CD4-positive, alpha-beta memory T cell (primary cell): ENCODE data around the gene TARDBP. TPM values are rescaled to one million over a fixed set of nuclear protein-coding genes. Genes with fewer than 3 reads are reported as not detected.
"Not testable (repeated sequence)": the region's sequence is repeated elsewhere in the genome, so short reads cannot be mapped to it uniquely, and the experiment has no call there.

Experiments
- CTCF ChIA-PET: fragments of 350-600 bp; sonication (Branson Sonifier 250); formaldehyde crosslinking; loops from one replicate; lab custom pipeline; 2021; ENCODE audit warnings: inconsistent platforms; ENCODE audit not compliant: partially characterized antibody; lab: Charles Lee
- POLR2A ChIA-PET: fragments of 350-600 bp; sonication (Branson Sonifier 250); formaldehyde crosslinking; loops from one replicate; lab custom pipeline; 2021; ENCODE audit not compliant: partially characterized antibody; lab: Charles Lee
- DNase-seq, 5 donors: peaks; one replicate each; pipeline versions ENCODE4 v3.0.0 to v3.0.0-alpha.2; 2020 to 2022; ENCODE audit warnings: mixed read lengths in 1 of 5
- H3K27ac ChIP-seq: one replicate; pipeline ENCODE4 v1.7.0; 2013; ENCODE audit warnings: low read depth, low read length
- H3K27me3 ChIP-seq: 2 replicates; pipeline ENCODE4 v1.7.0; 2013; ENCODE audit warnings: mild to moderate bottlenecking, low read length, moderate library complexity; ENCODE audit not compliant: insufficient read depth
- H3K36me3 ChIP-seq: 2 replicates; pipeline ENCODE4 v1.7.0; 2013; ENCODE audit warnings: mild to moderate bottlenecking, low read length, moderate library complexity; ENCODE audit not compliant: insufficient read depth
- H3K4me1 ChIP-seq: 2 replicates; pipeline ENCODE4 v1.7.0; 2013; ENCODE audit warnings: mild to moderate bottlenecking, low read length, moderate library complexity; ENCODE audit not compliant: insufficient read depth
- H3K4me3 ChIP-seq, 2 donors: one replicate each; pipeline ENCODE4 v1.7.0; 2013; ENCODE audit warnings: low read length in 2 of 2, mild to moderate bottlenecking in 1 of 2
- H3K9me3 ChIP-seq, 2 donors: one replicate each; pipeline ENCODE4 v1.7.0; 2013; ENCODE audit warnings: low read length in 2 of 2, control low read depth in 1 of 2; ENCODE audit not compliant: control insufficient read depth in 1 of 2
- H3K27ac Mint-ChIP-seq, 7 donors: one replicate each; pipeline ENCODE4 v1.8.0; 2020 to 2021; ENCODE audit warnings: mixed read lengths in 7 of 7, mild to moderate bottlenecking in 6 of 7, inconsistent platforms in 3 of 7, moderate library complexity in 3 of 7
- H3K27me3 Mint-ChIP-seq, 2 donors: one replicate each; pipeline ENCODE4 v1.8.0; 2020 to 2021; ENCODE audit warnings: mixed read lengths in 2 of 2
- H3K36me3 Mint-ChIP-seq, 2 donors: one replicate each; pipeline ENCODE4 v1.8.0; 2020 to 2021; ENCODE audit warnings: mixed read lengths in 2 of 2, inconsistent platforms in 1 of 2, mild to moderate bottlenecking in 1 of 2
- H3K4me1 Mint-ChIP-seq, 4 donors: one replicate each; pipeline ENCODE4 v1.8.0; 2020 to 2021; ENCODE audit warnings: mixed read lengths in 4 of 4, mild to moderate bottlenecking in 1 of 4
- H3K4me3 Mint-ChIP-seq, 8 donors: one replicate each; pipeline ENCODE4 v1.8.0; 2020 to 2021; ENCODE audit warnings: mixed read lengths in 8 of 8, mild to moderate bottlenecking in 7 of 8, moderate library complexity in 6 of 8, inconsistent platforms in 3 of 8
- H3K9me3 Mint-ChIP-seq, 8 donors: one replicate each; pipeline ENCODE4 v1.8.0; 2020 to 2021; ENCODE audit warnings: mixed read lengths in 8 of 8, mild to moderate bottlenecking in 5 of 8, inconsistent platforms in 3 of 8, moderate library complexity in 1 of 8
- intact Hi-C: fragments of 100-400 bp; cut with micrococcal nuclease; formaldehyde crosslinking; loops from one replicate; pipeline ENCODE4 v1.15.1; 2023
- polyA plus RNA-seq, 2 donors: library from polyadenylated mRNA; unstranded; fragments of 300-500 nt; fragmentation: Illumina TruSeq; gene quantifications; one replicate each; pipeline ENCODE4 v1.2.3, GENCODE V29; 2021
- total RNA-seq, 2 experiments: library from RNA; stranded (reverse); gene quantifications; one replicate each; pipeline ENCODE4 v1.2.3, GENCODE V29; 2021

TARDBP gene
- total and polyA plus RNA-seq, 4 experiments from 2014 or later = 54.0 to 195 (median 147) TPM

DNA sequence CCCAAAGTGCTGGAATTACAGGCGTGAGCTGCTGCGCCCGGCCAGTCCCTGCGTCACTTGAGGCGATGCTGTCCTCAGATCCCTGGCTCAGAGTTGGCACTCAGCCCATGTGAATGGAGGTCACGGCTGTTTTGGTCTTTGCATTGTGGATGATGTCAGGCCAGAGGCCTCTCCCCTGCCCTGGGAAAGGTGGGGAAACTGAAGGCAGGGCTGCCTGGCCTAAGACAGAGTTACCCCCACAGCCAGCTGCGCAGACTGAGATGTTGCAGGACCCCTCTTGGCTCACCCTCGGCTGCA is 33.8 kb downstream of the TARDBP start:
- H3K4me1 ChIP-seq = no peaks in the 10 kb centered on the region
- no peak overlapping the region for H3K4me3 ChIP-seq
- ChIA-PET POLR2A (interaction anchor here (1.1 kb wide), 1 partner anchor 9 kb away, joined by 3 read pairs; no protein-coding TSS in a partner anchor), CTCF (interaction anchor here (3.8 kb wide), 1 partner anchor 9 kb away, joined by 17 read pairs; no protein-coding TSS in a partner anchor)
- intact Hi-C loops = no loop called here
- Mint-ChIP-seq H3K27me3 (no peaks in the 10 kb centered on the region), H3K36me3 (no peaks in the 10 kb centered on the region), H3K27ac (no peak overlapping the region), H3K4me3 (no peak overlapping the region), H3K9me3 (no peaks in the 10 kb centered on the region), H3K4me1 (peaks cover 0 to under 1% (median 0%) of the 10 kb centered on the region in 4 donors)
- no peak for DNase-seq
- no peak overlapping the region for H3K27ac ChIP-seq
- H3K27me3 ChIP-seq = no peaks in the 10 kb centered on the region
- no peaks in the 10 kb centered on the region for H3K36me3 ChIP-seq
- no peaks in the 10 kb centered on the region for H3K9me3 ChIP-seq

DNA sequence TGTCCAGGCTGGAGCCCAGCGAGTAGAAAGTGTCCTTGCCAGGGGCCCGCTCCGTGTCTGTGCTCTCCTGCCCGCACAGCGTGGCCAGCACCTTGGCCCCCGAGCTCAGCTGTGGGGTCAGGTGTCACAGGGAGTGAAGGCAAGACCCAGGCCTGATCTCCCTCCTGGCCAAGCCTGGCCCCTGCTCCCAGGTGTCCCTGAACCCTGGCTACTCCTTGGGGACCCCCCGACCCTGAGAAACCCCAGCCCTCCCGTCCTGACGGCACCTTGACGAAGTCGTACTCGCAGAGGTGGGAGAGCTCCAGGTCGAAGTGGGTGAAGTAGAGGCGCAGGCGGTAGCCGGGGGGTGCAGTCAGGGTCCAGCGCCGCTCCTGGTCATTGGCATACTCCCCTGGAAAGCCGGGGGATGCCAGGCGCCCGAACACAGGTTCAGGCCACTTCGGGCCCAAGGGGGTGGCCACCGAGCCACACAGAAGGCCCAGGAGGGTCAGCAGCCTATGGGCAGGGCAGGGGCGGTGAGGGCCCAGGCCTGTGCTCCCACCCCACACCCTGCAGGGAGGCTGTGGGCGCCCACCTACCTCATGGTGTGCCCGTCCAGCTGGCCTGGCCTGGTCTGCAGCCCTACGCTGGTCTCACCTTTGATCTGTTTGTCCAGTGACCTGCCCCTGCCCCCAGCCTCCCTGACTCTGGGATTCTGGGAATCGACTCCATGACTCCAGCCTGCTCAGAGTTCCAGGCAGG is 34.3 kb downstream of the TARDBP start, which contains the start of gene MASP2:
TSS of gene MASP2 (minus strand) at position 615 of the 741 bp plus-strand sequence. CDS start at position 583, 32 bp downstream.
- H3K4me1 ChIP-seq = no peaks in the 10 kb centered on the region
- no peaks in the 10 kb centered on the region for H3K27me3 Mint-ChIP-seq
- H3K27ac Mint-ChIP-seq = no peak within 1 kb of the TSS
- H3K4me3 ChIP-seq = no peak within 1 kb of the TSS
- H3K27ac ChIP-seq = no peak within 1 kb of the TSS
- ChIA-PET POLR2A (interaction anchor here (1.1 kb wide), 1 partner anchor 9 kb away, joined by 3 read pairs; no protein-coding TSS in a partner anchor), CTCF (interaction anchor here (3.8 kb wide), 1 partner anchor 9 kb away, joined by 17 read pairs; no protein-coding TSS in a partner anchor)
- no peak for DNase-seq
- H3K9me3 Mint-ChIP-seq = no peaks in the 10 kb centered on the region
- peaks cover 0 to 4% (median under 1%) of the 10 kb centered on the region in 4 donors for H3K4me1 Mint-ChIP-seq
- no peaks in the 10 kb centered on the region for H3K36me3 ChIP-seq
- intact Hi-C loops = no loop called here
- H3K4me3 Mint-ChIP-seq = no peak within 1 kb of the TSS
- no peaks in the 10 kb centered on the region for H3K36me3 Mint-ChIP-seq
- H3K27me3 ChIP-seq = no peaks in the 10 kb centered on the region
- no peaks in the 10 kb centered on the region for H3K9me3 ChIP-seq

DNA sequence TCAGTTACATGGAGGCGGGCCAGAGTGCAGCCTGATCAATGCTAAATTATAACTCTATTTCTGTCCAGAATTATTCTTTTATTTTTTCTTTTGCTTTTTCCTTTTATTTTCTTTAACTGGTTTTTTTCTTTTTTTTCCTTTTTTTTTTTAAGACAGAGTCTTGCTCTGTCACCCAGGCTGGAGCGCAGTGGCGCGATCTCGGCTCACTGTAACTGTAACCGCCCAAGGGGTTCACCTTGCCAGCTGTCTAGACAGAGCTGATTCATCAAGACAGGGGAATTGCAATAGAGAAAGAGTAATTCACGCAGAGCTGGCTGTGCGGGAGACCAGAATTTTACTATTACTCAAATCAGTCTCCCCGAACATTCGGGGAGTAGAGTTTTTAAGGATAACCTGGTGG is 38.7 kb downstream of the TARDBP start:
- ChIA-PET CTCF (interaction anchor here (1.3 kb wide), 1 partner anchor 592 kb away, joined by 4 read pairs; no protein-coding TSS in a partner anchor), POLR2A (interaction anchor here (2.4 kb wide), 1 partner anchor 9 kb away, joined by 11 read pairs; the partner anchor contains the start of gene SRM)
- H3K9me3 ChIP-seq, H3K36me3 Mint-ChIP-seq, H3K4me3 ChIP-seq, H3K27me3 ChIP-seq, H3K4me1 ChIP-seq, H3K36me3 ChIP-seq, H3K9me3 Mint-ChIP-seq, intact Hi-C loops, DNase-seq, H3K27me3 Mint-ChIP-seq, H3K4me3 Mint-ChIP-seq, H3K27ac ChIP-seq: not testable (repeated sequence)
- H3K4me1 Mint-ChIP-seq = peaks cover 0 to 11% (median 6%) of the 10 kb centered on the region in 4 donors
- peak overlapping the region in 1 of 7 donors; percentile 57 for H3K27ac Mint-ChIP-seq

DNA sequence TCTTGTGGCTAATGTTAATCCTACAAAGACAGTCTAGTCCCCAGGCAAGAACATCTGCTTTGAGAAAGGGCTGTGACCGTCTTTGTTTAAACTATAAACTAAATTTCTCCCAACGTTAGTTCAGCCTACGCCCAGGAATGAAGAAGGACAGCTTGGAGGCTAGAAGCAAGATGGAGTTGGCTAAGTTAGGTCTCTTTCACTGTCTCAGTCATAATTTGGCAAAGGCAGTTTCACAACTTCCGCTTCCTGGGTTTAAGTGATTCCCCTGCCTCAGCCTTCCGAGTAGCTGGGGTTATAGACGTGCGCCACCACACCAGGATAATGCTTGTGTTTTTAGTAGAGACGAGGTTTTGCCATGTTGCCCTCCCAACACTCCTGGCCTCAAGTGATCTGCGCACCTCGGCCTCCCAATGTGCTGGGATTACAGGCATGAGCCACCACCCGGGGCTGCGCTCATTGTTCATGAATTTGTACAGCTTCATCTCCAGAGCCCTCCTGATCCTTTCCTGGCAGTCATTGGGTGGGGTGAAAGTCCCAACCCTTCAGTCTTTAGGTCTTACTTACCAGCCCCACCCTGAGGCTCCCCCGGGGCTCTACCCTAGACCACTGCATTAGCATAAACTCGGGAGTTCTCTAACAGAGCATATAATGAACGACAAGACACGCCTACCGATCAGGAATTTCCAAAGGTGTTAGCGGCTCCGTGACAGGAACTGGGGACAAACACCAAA is 39.5 kb downstream of the TARDBP start:
- no peak overlapping the region for H3K4me3 Mint-ChIP-seq
- intact Hi-C loops = no loop called here
- no peak for DNase-seq
- ChIA-PET POLR2A (interaction anchor here (2.4 kb wide), 1 partner anchor 9 kb away, joined by 11 read pairs; the partner anchor contains the start of gene SRM), CTCF (interaction anchor here (0.9 to 1.3 kb wide), 2 partner anchors 282 to 592 kb away, joined by 3 to 4 read pairs; no protein-coding TSS in a partner anchor)
- Histone ChIP-seq H3K27ac (no peak overlapping the region), H3K4me3 (no peak overlapping the region), H3K9me3 (no peaks in the 10 kb centered on the region), H3K36me3 (peaks cover 8% of the 10 kb centered on the region), H3K27me3 (no peaks in the 10 kb centered on the region), H3K4me1 (no peaks in the 10 kb centered on the region)
- H3K36me3 Mint-ChIP-seq = peaks cover 0 to 6% of the 10 kb centered on the region in 2 donors
- no peaks in the 10 kb centered on the region for H3K9me3 Mint-ChIP-seq
- peak overlapping the region in 2 of 7 donors; percentile 33 to 54 for H3K27ac Mint-ChIP-seq
- H3K27me3 Mint-ChIP-seq = no peaks in the 10 kb centered on the region
- peaks cover 0 to 11% (median 6%) of the 10 kb centered on the region in 4 donors for H3K4me1 Mint-ChIP-seq

DNA sequence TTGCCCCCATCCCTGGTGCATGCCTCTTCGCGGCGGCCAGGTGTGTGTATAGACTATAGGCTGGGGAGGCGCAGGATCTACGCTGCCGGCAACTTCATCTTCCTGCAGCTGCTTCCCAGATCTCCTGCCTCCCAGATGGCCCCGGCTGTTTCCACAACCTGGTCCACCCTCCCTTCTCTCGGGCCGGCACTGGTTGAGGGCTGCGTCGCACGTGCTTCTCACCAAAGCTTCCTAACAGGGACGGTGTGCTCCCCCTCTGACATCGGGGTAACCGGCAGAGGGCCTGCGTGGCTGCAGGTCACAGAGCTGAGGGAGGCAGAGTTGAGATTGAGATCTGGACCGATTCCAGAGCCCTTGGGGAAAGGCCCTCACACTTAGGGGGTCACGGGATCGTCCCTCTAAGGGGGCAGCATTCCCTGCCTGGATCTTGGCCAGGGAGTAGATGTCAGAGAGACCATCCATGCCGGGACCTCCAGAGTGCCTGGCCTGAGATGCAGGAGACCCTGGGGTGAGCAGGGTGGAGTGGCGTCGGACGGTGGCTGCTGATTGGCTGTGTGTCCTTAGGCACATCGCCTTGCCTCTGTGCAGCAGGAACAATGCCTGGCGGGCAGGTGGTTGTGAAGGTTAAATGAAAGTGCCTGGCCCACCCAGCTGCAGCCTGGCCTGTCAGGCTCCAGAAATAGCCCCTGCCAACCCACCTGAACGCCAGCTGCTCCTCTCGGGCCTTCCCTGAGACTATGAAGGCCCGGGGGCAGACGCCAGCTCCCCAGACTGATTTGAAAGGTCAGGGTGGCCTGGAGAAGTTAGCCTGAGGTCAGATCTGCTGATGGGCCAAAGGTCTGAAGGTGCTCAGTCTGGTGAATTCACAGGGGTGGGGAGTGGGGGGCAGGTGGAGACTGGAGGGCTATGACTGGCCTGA is 40.6 kb downstream of the TARDBP start:
- H3K9me3 Mint-ChIP-seq = no peaks in the 10 kb centered on the region

DNA sequence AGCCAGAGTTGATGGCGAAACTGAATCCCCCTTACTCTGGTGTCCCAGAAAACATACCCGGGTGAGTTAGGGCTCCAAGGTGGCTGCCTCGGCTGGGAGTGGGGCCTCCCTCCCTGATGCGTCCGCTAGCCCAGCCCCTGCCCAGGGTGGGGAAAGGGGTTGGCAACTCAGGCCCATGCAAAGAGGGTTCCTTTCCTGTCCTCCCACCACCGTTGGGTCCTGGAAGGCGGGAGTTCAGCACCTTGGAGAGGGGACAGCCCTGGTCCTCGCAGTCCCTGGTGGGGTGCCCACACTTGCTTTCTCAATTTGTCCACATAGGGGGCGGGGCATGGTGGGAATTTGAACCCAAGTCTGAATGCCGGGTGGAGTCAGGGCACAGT is 41.3 kb downstream of the TARDBP start:
- H3K36me3 Mint-ChIP-seq = peaks cover 0 to 6% of the 10 kb centered on the region in 2 donors
- DNase-seq = no peak
- no peaks in the 10 kb centered on the region for H3K27me3 Mint-ChIP-seq
- no peak overlapping the region for H3K27ac ChIP-seq
- ChIA-PET CTCF (no interaction called here), POLR2A (interaction anchor here (1.1 kb wide), 1 partner anchor 45 kb away, joined by 3 read pairs; no protein-coding TSS in a partner anchor)
- no peaks in the 10 kb centered on the region for H3K9me3 ChIP-seq
- H3K9me3 Mint-ChIP-seq = no peaks in the 10 kb centered on the region
- H3K4me3 Mint-ChIP-seq = no peak overlapping the region
- H3K4me1 ChIP-seq = peaks cover 6% of the 10 kb centered on the region
- intact Hi-C loops = no loop called here
- peaks cover 0 to 22% (median 10%) of the 10 kb centered on the region in 4 donors for H3K4me1 Mint-ChIP-seq
- H3K27ac Mint-ChIP-seq = no peak overlapping the region
- H3K36me3 ChIP-seq = peaks cover 11% of the 10 kb centered on the region
- H3K4me3 ChIP-seq = no peak overlapping the region
- H3K27me3 ChIP-seq = no peaks in the 10 kb centered on the region

More for the DNA sequence above, 40.6 kb downstream of the TARDBP start:
- H3K27me3 ChIP-seq = no peaks in the 10 kb centered on the region
- no peak for DNase-seq
- no peaks in the 10 kb centered on the region for H3K9me3 ChIP-seq
- H3K4me3 ChIP-seq = no peak overlapping the region
- intact Hi-C loops = no loop called here
- no peaks in the 10 kb centered on the region for H3K27me3 Mint-ChIP-seq
- H3K36me3 Mint-ChIP-seq = peaks cover 0 to 6% of the 10 kb centered on the region in 2 donors
- H3K27ac ChIP-seq = no peak overlapping the region
- ChIA-PET POLR2A (interaction anchor here (1.1 to 2.4 kb wide), 2 partner anchors 7 to 46 kb away, joined by 3 to 11 read pairs; partner anchors contain the start of gene SRM), CTCF (no interaction called here)
- no peak overlapping the region for H3K4me3 Mint-ChIP-seq
- peak overlapping the region in 1 of 7 donors; percentile 65 for H3K27ac Mint-ChIP-seq
- H3K4me1 ChIP-seq = no peaks in the 10 kb centered on the region
- peaks cover 0 to 15% (median 9%) of the 10 kb centered on the region in 4 donors for H3K4me1 Mint-ChIP-seq
- peaks cover 11% of the 10 kb centered on the region for H3K36me3 ChIP-seq
